ENCODE results near the gene KRTAP4-12.

DNA sequence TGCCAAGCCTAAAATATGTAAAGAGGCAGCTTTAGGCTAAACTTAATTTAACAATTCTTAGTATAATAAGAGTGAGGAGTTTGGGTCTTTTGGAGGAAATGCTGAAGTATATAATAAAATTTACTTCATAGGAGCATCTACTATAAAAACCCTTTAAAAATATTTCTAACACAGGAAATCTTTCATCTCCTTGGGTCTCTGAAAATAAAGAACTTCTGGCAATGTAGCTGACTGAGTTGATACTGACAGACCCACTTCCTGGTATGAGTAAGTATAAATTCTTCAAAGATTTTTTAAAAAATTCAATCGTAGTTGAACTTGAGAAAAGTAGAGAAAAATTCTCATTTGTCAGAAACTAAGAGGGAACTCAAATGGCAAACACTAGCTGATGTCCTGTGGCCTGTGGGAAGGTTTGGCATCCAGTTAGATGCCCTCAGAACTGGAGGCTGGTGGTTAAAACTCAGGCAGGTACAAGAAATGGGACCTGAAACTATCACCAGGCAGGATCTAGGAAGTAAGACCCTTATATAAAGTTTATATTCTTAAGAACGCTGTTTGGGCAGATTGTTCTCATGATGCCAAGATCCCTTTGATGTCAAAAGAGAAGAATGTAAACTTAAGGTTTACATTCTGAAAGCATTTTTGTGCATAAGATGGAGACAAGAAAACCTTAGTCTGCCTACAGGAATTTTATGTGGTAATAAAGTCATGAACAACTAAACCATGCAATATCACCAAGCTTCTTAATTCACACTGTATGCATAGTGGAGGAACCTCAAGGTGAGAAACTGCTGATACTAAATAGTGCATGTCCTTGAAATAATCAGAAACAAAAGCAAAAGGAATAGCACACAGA, 10.1 kb upstream of the KRTAP4-12 start:
- TF ChIP-seq, protein P1, sequence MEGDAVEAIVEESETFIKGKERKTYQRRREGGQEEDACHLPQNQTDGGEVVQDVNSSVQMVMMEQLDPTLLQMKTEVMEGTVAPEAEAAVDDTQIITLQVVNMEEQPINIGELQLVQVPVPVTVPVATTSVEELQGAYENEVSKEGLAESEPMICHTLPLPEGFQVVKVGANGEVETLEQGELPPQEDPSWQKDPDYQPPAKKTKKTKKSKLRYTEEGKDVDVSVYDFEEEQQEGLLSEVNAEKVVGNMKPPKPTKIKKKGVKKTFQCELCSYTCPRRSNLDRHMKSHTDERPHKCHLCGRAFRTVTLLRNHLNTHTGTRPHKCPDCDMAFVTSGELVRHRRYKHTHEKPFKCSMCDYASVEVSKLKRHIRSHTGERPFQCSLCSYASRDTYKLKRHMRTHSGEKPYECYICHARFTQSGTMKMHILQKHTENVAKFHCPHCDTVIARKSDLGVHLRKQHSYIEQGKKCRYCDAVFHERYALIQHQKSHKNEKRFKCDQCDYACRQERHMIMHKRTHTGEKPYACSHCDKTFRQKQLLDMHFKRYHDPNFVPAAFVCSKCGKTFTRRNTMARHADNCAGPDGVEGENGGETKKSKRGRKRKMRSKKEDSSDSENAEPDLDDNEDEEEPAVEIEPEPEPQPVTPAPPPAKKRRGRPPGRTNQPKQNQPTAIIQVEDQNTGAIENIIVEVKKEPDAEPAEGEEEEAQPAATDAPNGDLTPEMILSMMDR (IDR thresholded peaks at IDR 0.05): no peak
- no peak for TF ChIP-seq POLR2A (IDR thresholded peaks at IDR 0.05)
